ENCODE results near the gene DEGS2. TPM values are rescaled to one million over a fixed set of nuclear protein-coding genes. Genes with fewer than 3 reads are reported as not detected.

Gene DEGS2
- total RNA-seq, 1 donor from 2014 or later: 0.53 TPM

GRCh38 chr14:100168506-100168905 lies 9.1 kb upstream of the DEGS2 start:
- Histone ChIP-seq H3K36me3 (ENCODE audit: control insufficient read depth, insufficient read depth, low read length) (no peaks in the 10 kb centered on the region), H3K4me3 (ENCODE audit: low read depth, low read length) (no peak overlapping the region), H3K27me3 (ENCODE audit: control insufficient read depth, insufficient read depth, low read length) (peaks cover 5% of the 10 kb centered on the region)
- TF ChIP-seq, protein P1, sequence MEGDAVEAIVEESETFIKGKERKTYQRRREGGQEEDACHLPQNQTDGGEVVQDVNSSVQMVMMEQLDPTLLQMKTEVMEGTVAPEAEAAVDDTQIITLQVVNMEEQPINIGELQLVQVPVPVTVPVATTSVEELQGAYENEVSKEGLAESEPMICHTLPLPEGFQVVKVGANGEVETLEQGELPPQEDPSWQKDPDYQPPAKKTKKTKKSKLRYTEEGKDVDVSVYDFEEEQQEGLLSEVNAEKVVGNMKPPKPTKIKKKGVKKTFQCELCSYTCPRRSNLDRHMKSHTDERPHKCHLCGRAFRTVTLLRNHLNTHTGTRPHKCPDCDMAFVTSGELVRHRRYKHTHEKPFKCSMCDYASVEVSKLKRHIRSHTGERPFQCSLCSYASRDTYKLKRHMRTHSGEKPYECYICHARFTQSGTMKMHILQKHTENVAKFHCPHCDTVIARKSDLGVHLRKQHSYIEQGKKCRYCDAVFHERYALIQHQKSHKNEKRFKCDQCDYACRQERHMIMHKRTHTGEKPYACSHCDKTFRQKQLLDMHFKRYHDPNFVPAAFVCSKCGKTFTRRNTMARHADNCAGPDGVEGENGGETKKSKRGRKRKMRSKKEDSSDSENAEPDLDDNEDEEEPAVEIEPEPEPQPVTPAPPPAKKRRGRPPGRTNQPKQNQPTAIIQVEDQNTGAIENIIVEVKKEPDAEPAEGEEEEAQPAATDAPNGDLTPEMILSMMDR (IDR thresholded peaks at IDR 0.05; ENCODE audit: insufficient read depth, low read length, severe bottlenecking): no peak
- no peak for FAIRE-seq
- no peak for DNase-seq (ENCODE audit: low read depth)

- Histone ChIP-seq H3K27me3 (ENCODE audit: control insufficient read depth, insufficient read depth, low read length) (peaks cover 5% of the 10 kb centered on the region), H3K36me3 (ENCODE audit: control insufficient read depth, insufficient read depth, low read length) (no peaks in the 10 kb centered on the region), H3K4me3 (ENCODE audit: low read depth, low read length) (no peak overlapping the region)
- TF ChIP-seq, protein P1 (IDR thresholded peaks at IDR 0.05; ENCODE audit: insufficient read depth, low read length, severe bottlenecking): no peak
- no peak for FAIRE-seq
- DNase-seq (ENCODE audit: low read depth): no peak
Measured at GRCh38 chr14:100165831-100166440, 6.5 kb upstream of the DEGS2 start.

DNA sequence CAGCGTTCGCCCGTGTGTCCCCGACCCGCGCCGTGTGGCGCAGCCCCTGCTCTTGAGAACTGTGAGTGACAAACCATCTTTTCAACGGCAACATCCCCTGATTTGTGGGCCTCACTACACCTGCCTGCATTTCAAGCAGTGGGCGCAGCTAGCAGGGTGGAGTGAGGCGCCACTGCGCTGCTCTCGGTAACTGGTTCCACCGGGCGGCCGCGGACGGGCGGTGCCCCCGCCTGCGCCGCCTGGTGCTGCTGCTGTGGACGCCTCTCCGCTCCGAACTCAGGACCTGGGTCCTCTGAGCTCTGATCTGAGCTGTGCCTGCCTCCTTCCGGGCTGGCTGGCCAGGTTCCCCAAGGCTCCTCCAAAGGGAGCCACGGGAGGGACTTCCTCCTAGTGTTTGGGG lies 5.9 kb upstream of the DEGS2 start:
- FAIRE-seq: no peak
- no peaks in the 10 kb centered on the region for H3K36me3 ChIP-seq (ENCODE audit: control insufficient read depth, insufficient read depth, low read length)
- H3K4me3 ChIP-seq (ENCODE audit: low read depth, low read length): no peak overlapping the region
- H3K27me3 ChIP-seq (ENCODE audit: control insufficient read depth, insufficient read depth, low read length): peaks cover 5% of the 10 kb centered on the region
- TF ChIP-seq, protein P1 (IDR thresholded peaks at IDR 0.05; ENCODE audit: insufficient read depth, low read length, severe bottlenecking): peak; percentile 52
- no peak for DNase-seq (ENCODE audit: low read depth)

- no peak overlapping the region for H3K4me3 ChIP-seq (ENCODE audit: low read depth, low read length)
- peaks cover 6% of the 10 kb centered on the region for H3K27me3 ChIP-seq (ENCODE audit: control insufficient read depth, insufficient read depth, low read length)
- no peaks in the 10 kb centered on the region for H3K36me3 ChIP-seq (ENCODE audit: control insufficient read depth, insufficient read depth, low read length)
- no peak for FAIRE-seq
- TF ChIP-seq, protein P1 (IDR thresholded peaks at IDR 0.05; ENCODE audit: insufficient read depth, low read length, severe bottlenecking): no peak
- DNase-seq (ENCODE audit: low read depth): no peak
Measured at GRCh38 chr14:100160534-100160916, 1.1 kb upstream of the DEGS2 start.

DNA sequence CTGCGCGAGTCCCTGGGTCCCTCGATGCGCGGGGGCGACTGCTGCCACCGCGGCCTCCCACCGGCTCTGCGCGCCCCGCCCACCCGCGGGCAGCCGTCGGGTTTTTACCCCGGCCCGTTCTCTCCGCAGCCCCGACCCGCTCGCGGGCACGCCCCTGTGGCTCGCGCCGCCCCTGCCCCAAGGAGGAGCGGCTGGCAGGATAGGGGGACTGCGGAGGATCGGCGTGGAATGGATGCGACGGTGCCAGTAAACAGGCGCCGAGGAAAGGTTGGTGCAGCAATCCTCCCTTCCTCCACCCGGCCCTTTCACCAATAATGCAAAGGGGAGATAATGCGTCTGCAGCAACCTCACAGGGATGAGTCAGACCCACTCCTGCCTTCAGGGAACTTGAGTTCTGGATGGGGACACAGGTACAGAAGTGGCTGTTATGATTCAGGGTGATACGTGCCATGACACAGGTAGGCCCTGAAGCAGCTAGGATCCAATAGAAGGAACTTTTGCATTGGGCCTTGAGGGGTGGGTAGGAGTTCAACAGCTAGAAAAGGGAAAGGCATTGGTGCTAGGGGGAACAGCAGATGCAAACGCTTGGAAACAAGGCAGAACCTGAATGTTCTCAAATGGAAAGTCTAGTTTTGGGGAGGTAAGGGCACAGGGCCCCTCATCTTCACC lies 554 bp upstream of the DEGS2 start:
- FAIRE-seq (no peak), DNase-seq (ENCODE audit: low read depth) (peak; percentile 53)
- Histone ChIP-seq H3K36me3 (ENCODE audit: control insufficient read depth, insufficient read depth, low read length) (no peaks in the 10 kb centered on the region), H3K27me3 (ENCODE audit: control insufficient read depth, insufficient read depth, low read length) (peaks cover 5% of the 10 kb centered on the region), H3K4me3 (ENCODE audit: low read depth, low read length) (peak overlapping the region; percentile 29)
- TF ChIP-seq, protein P1 (IDR thresholded peaks at IDR 0.05; ENCODE audit: insufficient read depth, low read length, severe bottlenecking): no peak

Measured in bronchial epithelial cell (primary cell).